H1 (cell line): Measurements from ENCODE around the gene SDR39U1. TPM values are rescaled to one million over a fixed set of nuclear protein-coding genes. Genes with fewer than 3 reads are reported as not detected.

Experiments
- ATF3 ChIP-seq: IDR thresholded peaks from 2 replicates; pipeline ENCODE4 v1.6.1; 2011; ENCODE audit warnings: low read depth, mild to moderate bottlenecking, low read length; ENCODE audit not compliant: insufficient read depth
- BRCA1 ChIP-seq: IDR thresholded peaks from 2 replicates; pipeline ENCODE4 v1.6.1; 2012; ENCODE audit warnings: low read depth, low read length, improper control_type of control experiment
- CHD7 ChIP-seq: fragments of 300-600 bp; sonication (generic); IDR thresholded peaks from 2 replicates; pipeline ENCODE4 v1.7.1; 2012; ENCODE audit warnings: low read length, moderate library complexity, mild to moderate bottlenecking, inconsistent platforms; ENCODE audit not compliant: insufficient replicate concordance
- GTF2F1 ChIP-seq: IDR thresholded peaks from 2 replicates; pipeline ENCODE4 v1.6.1; 2012; ENCODE audit warnings: low read depth, low read length, improper control_type of control experiment, borderline replicate concordance
- polyA plus RNA-seq, 7 experiments: library from polyadenylated mRNA; depleted of rRNA in 3 of 7; stranded (reverse) in 5 of 7; unstranded in 2 of 7; fragments of >200 nt in 5 of 7; fragments of 200-250 nt in 2 of 7; gene quantifications; 1 replicate in 5 of 7; 2 replicates in 1 of 7; 4 replicates in 1 of 7; pipeline versions ENCODE4 v1.2.1 to v1.2.3, GENCODE V29; 2011 to 2013; ENCODE audit warnings: missing spikeins in 2 of 7, mixed read lengths in 2 of 7
- total RNA-seq: library from RNA; stranded (reverse); fragmentation: NEBNext Ultra II Directional; extraction: Animal tissue kit (Norgen Biotek cat#: 25700); gene quantifications from 2 replicates; pipeline ENCODE4 v1.2.1, GENCODE V29; 2021

SDR39U1 gene
- total and polyA plus RNA-seq, 2 of the 8 experiments (the other 6 are each of a cell fraction or from before 2014, with no cell fraction given): 46.7 to 98.8 TPM

GRCh38 chr14:24427537-24428508, 14.8 kb downstream of the SDR39U1 start (continued):
- TF ChIP-seq ATF3 (no peak), GTF2F1 (no peak), CHD7 (no peak), BRCA1 (no peak)
